Measurements from ENCODE around the gene ITGA6. TPM values are rescaled to one million over a fixed set of nuclear protein-coding genes. Genes with fewer than 3 reads are reported as not detected.

Gene ITGA6
- total RNA-seq, 2 experiments from 2014 or later = 0.38 TPM; not detected in 1

GRCh38 chr2:172512810-172513523, 85.6 kb downstream of the ITGA6 start:
- Histone ChIP-seq H3K9me3 (ENCODE audit: low read length) (peaks cover 12% of the 10 kb centered on the region; the same call in 1 of the 2 replicates), H3K36me3 (ENCODE audit: insufficient read depth, low read length) (peaks cover 16% of the 10 kb centered on the region), H3K4me2 (ENCODE audit: low read length) (no peak overlapping the region), H2AFZ (ENCODE audit: low read length) (no peak overlapping the region), H3K9me2 (ENCODE audit: insufficient read depth, low read length) (no peaks in the 10 kb centered on the region), H3K4me3 (ENCODE audit: low read depth, low read length, poor library complexity, severe bottlenecking) (no peak overlapping the region), H3K79me2 (ENCODE audit: insufficient read depth, low read depth, low read length) (no peaks in the 10 kb centered on the region), H4K20me1 (ENCODE audit: insufficient read depth, low read length) (no peaks in the 10 kb centered on the region), H3K27ac (ENCODE audit: low read depth, low read length, poor library complexity, severe bottlenecking) (no peak overlapping the region), H3K4me1 (ENCODE audit: insufficient read depth, low read length, poor library complexity, severe bottlenecking) (no peaks in the 10 kb centered on the region)
- DNase-seq (ENCODE audit: low spot score) = no peak
- CTCF ChIA-PET (ENCODE audit: unreplicated experiment) = no interaction called here
- intact Hi-C loops (cut with micrococcal nuclease; ENCODE audit: unreplicated experiment) = no loop called here
- POLR2A ChIA-PET = interaction anchor here (0.7 kb wide), 1 partner anchor 1943 kb away, joined by 3 read pairs; no protein-coding TSS in a partner anchor
- BruUV-seq (replicated peaks) = no TSS peak
- TF ChIP-seq EZH2phosphoT487 (IDR thresholded peaks at IDR 0.05; ENCODE audit: borderline replicate concordance, low read depth, low read length) = no peak

GRCh38 chr2:172513524-172513900, 86.1 kb downstream of the ITGA6 start:
- CTCF ChIA-PET (ENCODE audit: unreplicated experiment) = no interaction called here
- H3K4me1 ChIP-seq (ENCODE audit: insufficient read depth, low read length, poor library complexity, severe bottlenecking) = no peaks in the 10 kb centered on the region

GRCh38 chr2:172513935-172514586, 86.7 kb downstream of the ITGA6 start:
- ChIA-PET CTCF (ENCODE audit: unreplicated experiment) (no interaction called here), POLR2A (interaction anchor here (1.7 kb wide), 1 partner anchor 40 kb away, joined by 3 read pairs; no protein-coding TSS in a partner anchor)

More at GRCh38 chr2:172513524-172513900, 86.1 kb downstream of the ITGA6 start:
- no peaks in the 10 kb centered on the region for H4K20me1 ChIP-seq (ENCODE audit: insufficient read depth, low read length)
- H3K27ac ChIP-seq (ENCODE audit: low read depth, low read length, poor library complexity, severe bottlenecking) = no peak overlapping the region
- no peaks in the 10 kb centered on the region for H3K9me2 ChIP-seq (ENCODE audit: insufficient read depth, low read length)
- no peak overlapping the region for H2AFZ ChIP-seq (ENCODE audit: low read length)
- H3K79me2 ChIP-seq (ENCODE audit: insufficient read depth, low read depth, low read length) = no peaks in the 10 kb centered on the region
- no peak overlapping the region for H3K4me3 ChIP-seq (ENCODE audit: low read depth, low read length, poor library complexity, severe bottlenecking)
- H3K9me3 ChIP-seq (ENCODE audit: low read length) = peaks cover 12% of the 10 kb centered on the region; the same call in 1 of the 2 replicates
- BruUV-seq (replicated peaks) = no TSS peak
- no peak overlapping the region for H3K4me2 ChIP-seq (ENCODE audit: low read length)
- TF ChIP-seq CTCF (conservative IDR thresholded peaks at IDR 0.05; ENCODE audit: low read length) (no peak), EZH2phosphoT487 (IDR thresholded peaks at IDR 0.05; ENCODE audit: borderline replicate concordance, low read depth, low read length) (no peak)
- POLR2A ChIA-PET = interaction anchor here (0.7 kb wide), 1 partner anchor 1944 kb away, joined by 3 read pairs; no protein-coding TSS in a partner anchor
- DNase-seq (ENCODE audit: low spot score) = no peak
- intact Hi-C loops (cut with micrococcal nuclease; ENCODE audit: unreplicated experiment) = no loop called here
- peaks cover 16% of the 10 kb centered on the region for H3K36me3 ChIP-seq (ENCODE audit: insufficient read depth, low read length)

More at GRCh38 chr2:172513935-172514586, 86.7 kb downstream of the ITGA6 start:
- H3K4me3 ChIP-seq (ENCODE audit: low read depth, low read length, poor library complexity, severe bottlenecking) = no peak overlapping the region
- no peaks in the 10 kb centered on the region for H3K79me2 ChIP-seq (ENCODE audit: insufficient read depth, low read depth, low read length)
- DNase-seq (ENCODE audit: low spot score) = no peak
- TF ChIP-seq EZH2phosphoT487 (IDR thresholded peaks at IDR 0.05; ENCODE audit: borderline replicate concordance, low read depth, low read length) (no peak), CTCF (conservative IDR thresholded peaks at IDR 0.05; ENCODE audit: low read length) (no peak)
- H3K9me2 ChIP-seq (ENCODE audit: insufficient read depth, low read length) = no peaks in the 10 kb centered on the region
- intact Hi-C loops (cut with micrococcal nuclease; ENCODE audit: unreplicated experiment) = no loop called here
- BruUV-seq (replicated peaks) = no TSS peak
- H3K4me1 ChIP-seq (ENCODE audit: insufficient read depth, low read length, poor library complexity, severe bottlenecking) = no peaks in the 10 kb centered on the region
- peaks cover 16% of the 10 kb centered on the region for H3K36me3 ChIP-seq (ENCODE audit: insufficient read depth, low read length)
- no peak overlapping the region for H2AFZ ChIP-seq (ENCODE audit: low read length)
- peaks cover 12% of the 10 kb centered on the region for H3K9me3 ChIP-seq (ENCODE audit: low read length)
- H4K20me1 ChIP-seq (ENCODE audit: insufficient read depth, low read length) = no peaks in the 10 kb centered on the region
- H3K4me2 ChIP-seq (ENCODE audit: low read length) = no peak overlapping the region
- H3K27ac ChIP-seq (ENCODE audit: low read depth, low read length, poor library complexity, severe bottlenecking) = no peak overlapping the region

Measured in OCI-LY7 (cell line).